ENCODE data around the gene MRPL10.

DNA sequence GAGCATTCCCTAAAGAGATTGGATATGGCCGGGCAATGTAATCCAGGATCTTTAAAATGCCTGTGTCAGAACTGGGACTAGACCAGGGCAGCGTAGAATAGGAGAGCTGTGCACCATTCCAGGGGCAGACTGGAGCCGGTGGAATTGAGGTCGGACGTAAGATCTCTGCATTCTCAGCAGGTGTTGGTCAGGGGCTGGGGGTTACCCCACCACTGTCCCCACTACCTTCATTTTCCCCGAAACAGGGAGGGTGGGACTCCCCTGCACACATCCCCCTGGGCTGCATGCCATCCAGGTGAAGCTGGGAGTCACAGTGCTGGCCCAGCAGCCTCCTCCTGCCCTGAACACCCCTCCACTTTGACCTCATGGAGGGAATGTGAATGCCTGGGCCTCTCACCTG lies 27.6 kb downstream of the MRPL10 start:
- TF ChIP-seq RARB (CRISPR knock-in tag; IDR thresholded peaks at IDR 0.05) (no peak), ARNTL (CRISPR knock-in tag; IDR thresholded peaks at IDR 0.05; ENCODE audit: borderline replicate concordance, low read depth) (no peak), CSDC2 (CRISPR knock-in tag; IDR thresholded peaks at IDR 0.05) (no peak), BACH2 (CRISPR knock-in tag; IDR thresholded peaks at IDR 0.05; ENCODE audit: borderline replicate concordance) (no peak), ZNF565 (CRISPR knock-in tag; conservative IDR thresholded peaks at IDR 0.05; ENCODE audit: low read depth) (no peak), TOX (CRISPR knock-in tag; IDR thresholded peaks at IDR 0.05; ENCODE audit: borderline replicate concordance) (no peak), ZNF8 (CRISPR knock-in tag; IDR thresholded peaks at IDR 0.05) (no peak), SNAI2 (CRISPR knock-in tag; IDR thresholded peaks at IDR 0.05) (no peak), ZC3H10 (CRISPR knock-in tag; IDR thresholded peaks at IDR 0.05) (no peak), ESRRG (CRISPR knock-in tag; IDR thresholded peaks at IDR 0.05) (no peak), PPARA (CRISPR knock-in tag; IDR thresholded peaks at IDR 0.05; ENCODE audit: borderline replicate concordance) (no peak)
- TF ChIP-seq, protein P1, sequence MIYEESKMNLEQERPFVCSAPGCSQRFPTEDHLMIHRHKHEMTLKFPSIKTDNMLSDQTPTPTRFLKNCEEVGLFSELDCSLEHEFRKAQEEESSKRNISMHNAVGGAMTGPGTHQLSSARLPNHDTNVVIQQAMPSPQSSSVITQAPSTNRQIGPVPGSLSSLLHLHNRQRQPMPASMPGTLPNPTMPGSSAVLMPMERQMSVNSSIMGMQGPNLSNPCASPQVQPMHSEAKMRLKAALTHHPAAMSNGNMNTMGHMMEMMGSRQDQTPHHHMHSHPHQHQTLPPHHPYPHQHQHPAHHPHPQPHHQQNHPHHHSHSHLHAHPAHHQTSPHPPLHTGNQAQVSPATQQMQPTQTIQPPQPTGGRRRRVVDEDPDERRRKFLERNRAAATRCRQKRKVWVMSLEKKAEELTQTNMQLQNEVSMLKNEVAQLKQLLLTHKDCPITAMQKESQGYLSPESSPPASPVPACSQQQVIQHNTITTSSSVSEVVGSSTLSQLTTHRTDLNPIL (CRISPR knock-in tag; IDR thresholded peaks at IDR 0.05; ENCODE audit: low read depth): no peak
- TF ChIP-seq, protein P2, sequence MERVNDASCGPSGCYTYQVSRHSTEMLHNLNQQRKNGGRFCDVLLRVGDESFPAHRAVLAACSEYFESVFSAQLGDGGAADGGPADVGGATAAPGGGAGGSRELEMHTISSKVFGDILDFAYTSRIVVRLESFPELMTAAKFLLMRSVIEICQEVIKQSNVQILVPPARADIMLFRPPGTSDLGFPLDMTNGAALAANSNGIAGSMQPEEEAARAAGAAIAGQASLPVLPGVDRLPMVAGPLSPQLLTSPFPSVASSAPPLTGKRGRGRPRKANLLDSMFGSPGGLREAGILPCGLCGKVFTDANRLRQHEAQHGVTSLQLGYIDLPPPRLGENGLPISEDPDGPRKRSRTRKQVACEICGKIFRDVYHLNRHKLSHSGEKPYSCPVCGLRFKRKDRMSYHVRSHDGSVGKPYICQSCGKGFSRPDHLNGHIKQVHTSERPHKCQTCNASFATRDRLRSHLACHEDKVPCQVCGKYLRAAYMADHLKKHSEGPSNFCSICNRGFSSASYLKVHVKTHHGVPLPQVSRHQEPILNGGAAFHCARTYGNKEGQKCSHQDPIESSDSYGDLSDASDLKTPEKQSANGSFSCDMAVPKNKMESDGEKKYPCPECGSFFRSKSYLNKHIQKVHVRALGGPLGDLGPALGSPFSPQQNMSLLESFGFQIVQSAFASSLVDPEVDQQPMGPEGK (CRISPR knock-in tag; IDR thresholded peaks at IDR 0.05; ENCODE audit: borderline replicate concordance): no peak
